Adrenal gland (tissue), 12 donors: ENCODE data around the gene IQCC. TPM values are rescaled to one million over a fixed set of nuclear protein-coding genes. Genes with fewer than 3 reads are reported as not detected.

Experiments
- DNase-seq, 7 donors: peaks; one replicate each; pipeline ENCODE4 v3.0.0-alpha.2; 2019 to 2020
- H3K27ac ChIP-seq, 5 donors: fragments of 200-600 bp; sonication (generic) in 4 of 5; 1 replicate in 3 of 5; 2 replicates in 2 of 5; pipeline versions ENCODE4 v1.5.1 to v1.8.0; 2016 to 2020; ENCODE audit warnings: mild to moderate bottlenecking in 1 of 5
- H3K27me3 ChIP-seq: fragments of 200-600 bp; 2 replicates; pipeline ENCODE4 v1.8.0; 2021
- H3K36me3 ChIP-seq, 2 donors: fragments of 200-600 bp; replicated peaks in 1 of 2; 1 replicate in 1 of 2; 2 replicates in 1 of 2; pipeline versions ENCODE4 v1.5.1 to v1.8.0; 2018 to 2022
- H3K4me1 ChIP-seq, 2 donors: fragments of 200-600 bp; replicated peaks in 1 of 2; 1 replicate in 1 of 2; 2 replicates in 1 of 2; pipeline versions ENCODE4 v1.5.1 to v1.8.0; 2018 to 2021
- H3K4me3 ChIP-seq, 4 donors: fragments of 200-600 bp; sonication (generic) in 3 of 4; one replicate each; pipeline ENCODE4 v1.5.1; 2016 to 2018
- H3K9me3 ChIP-seq, 3 donors: fragments of 200-600 bp; sonication (generic) in 1 of 3; replicated peaks in 1 of 3; 1 replicate in 2 of 3; 2 replicates in 1 of 3; pipeline versions ENCODE4 v1.5.1 to v1.8.0; 2016 to 2021
- CTCF ChIP-seq, 6 experiments: fragments of 450-650 bp in 4 of 6; fragments of 200-600 bp in 2 of 6; sonication (generic) in 1 of 6; IDR thresholded peaks; 1 replicate in 5 of 6; 2 replicates in 1 of 6; pipeline versions ENCODE4 v1.5.1 to v1.8.0; 2016 to 2021; ENCODE audit warnings: antibody characterized with exemption in 6 of 6, mild to moderate bottlenecking in 2 of 6, moderate library complexity in 1 of 6
- POLR2A ChIP-seq, 2 donors: fragments of 450-650 bp; IDR thresholded peaks; one replicate each; pipeline ENCODE4 v1.6.1; 2017; ENCODE audit warnings: antibody characterized with exemption in 2 of 2, mild to moderate bottlenecking in 2 of 2, moderate library complexity in 1 of 2
- WGBS, 4 donors: extraction: QIAGEN DNeasy Blood & Tissue Kit in 2 of 4; methylation state at CpG; one replicate each; pipeline versions ENCODE4 v1.1.5 to v1.1.7; 2013 to 2017; 5-methylcytosine and 5-hydroxymethylcytosine counted together
- intact Hi-C, 2 donors: fragments of 100-400 bp; cut with DNase I; formaldehyde crosslinking; loops; one replicate each; pipeline versions ENCODE4 v1.14.1 to v1.15.0; 2022 to 2023
- polyA plus RNA-seq, 3 donors: library from polyadenylated mRNA; stranded (reverse); fragments of 200-250 nt in 2 of 3; fragments of 350-450 nt in 1 of 3; fragmentation: Illumina TruSeq in 1 of 3; extraction: RNeasy Lipid Tissue Mini Kit (QIAGEN cat#74804) in 1 of 3; gene quantifications; one replicate each; pipeline ENCODE4 v1.2.3, GENCODE V29; 2013 to 2014
- total RNA-seq, 9 donors: library from RNA; depleted of rRNA in 4 of 9; stranded (reverse); fragments of >200 nt in 4 of 9; fragments of 120-200 nt in 1 of 9; fragmentation: NEBNext Ultra II Directional in 1 of 9; extraction: Animal tissue kit (Norgen Biotek cat#: 25700) in 1 of 9; gene quantifications; one replicate each; pipeline versions ENCODE4 v1.1.0 to v1.2.4, GENCODE V29; 2013 to 2023
- donor health status: healthy with polysubstance abuse.
- donor health status: Bipolar disorder and iron deficiency.
- donor health status: DM: yes; HTN: yes; CAD: no.
- donor health status: DM: no; HTN: no; CAD: no.
- donor health status: DM: no; HTN: no; CAD: no.
- donor health status: DM: yes; HTN: yes; CAD: no.

Gene IQCC
- total and polyA plus RNA-seq, 12 donors, result 1.5 to 3.9 (median 3.0) TPM

- peaks cover 0 to 57% of the 10 kb centered on the region in 2 donors for H3K36me3 ChIP-seq
- WGBS, 4 donors, result 78 to 91% (median 83%) methylated on average over 4 of the region's 4 CpGs
- H3K27me3 ChIP-seq, result no peaks in the 10 kb centered on the region
- H3K9me3 ChIP-seq, result no peaks in the 10 kb centered on the region
- intact Hi-C loops, result no loop called here
- no peaks in the 10 kb centered on the region for H3K4me1 ChIP-seq
- H3K27ac ChIP-seq, result no peak overlapping the region
- no peak for DNase-seq
- no peak for TF ChIP-seq POLR2A (IDR thresholded peaks at IDR 0.05)
- no peak overlapping the region for H3K4me3 ChIP-seq
Measured at GRCh38 chr1:32170991-32171390, 34.5 kb upstream of the IQCC start.

GRCh38 chr1:32172621-32173245, 32.7 kb upstream of the IQCC start:
- Histone ChIP-seq H3K4me1 (no peaks in the 10 kb centered on the region), H3K9me3 (no peaks in the 10 kb centered on the region), H3K27ac (no peak overlapping the region), H3K27me3 (no peaks in the 10 kb centered on the region), H3K4me3 (no peak overlapping the region), H3K36me3 (peaks cover 0 to 40% of the 10 kb centered on the region in 2 donors)
- whole genome bisulfite sequencing, 4 donors, result 87 to 100% (median 95%) methylated on average over 1 of the region's 1 CpG
- no peak for DNase-seq
- TF ChIP-seq CTCF (IDR thresholded peaks at IDR 0.05) (no peak), POLR2A (IDR thresholded peaks at IDR 0.05) (no peak)
- intact Hi-C loops, result no loop called here

GRCh38 chr1:32178380-32179192, 26.9 kb upstream of the IQCC start:
- Histone ChIP-seq H3K4me1 (peaks cover 21 to 36% of the 10 kb centered on the region in 2 donors), H3K27ac (peak overlapping the region; percentile 65 to 98 (median 96)), H3K4me3 (peak overlapping the region in 1 of 4 donors; percentile 73), H3K27me3 (no peaks in the 10 kb centered on the region), H3K36me3 (peaks cover 0 to 20% of the 10 kb centered on the region in 2 donors), H3K9me3 (no peaks in the 10 kb centered on the region)
- intact Hi-C loops, result no loop called here
- DNase-seq, result no peak
- TF ChIP-seq CTCF (IDR thresholded peaks at IDR 0.05) (no peak), POLR2A (IDR thresholded peaks at IDR 0.05) (no peak)
- WGBS, 4 donors, result 75 to 84% (median 78%) methylated on average over 7 of the region's 7 CpGs

GRCh38 chr1:32179193-32179442, 26.4 kb upstream of the IQCC start:
- H3K27ac ChIP-seq, result peak overlapping the region; percentile 65 to 98 (median 96)
- H3K9me3 ChIP-seq, result no peaks in the 10 kb centered on the region
- H3K36me3 ChIP-seq, result peaks cover 0 to 25% of the 10 kb centered on the region in 2 donors
- WGBS, 4 donors, result 3 to 9% (median 9%) methylated on average over 4 to 7 of the region's 7 CpGs
- peaks cover 21 to 41% of the 10 kb centered on the region in 2 donors for H3K4me1 ChIP-seq
- DNase-seq, result no peak
- TF ChIP-seq CTCF (IDR thresholded peaks at IDR 0.05) (no peak), POLR2A (IDR thresholded peaks at IDR 0.05) (no peak)
- intact Hi-C loops, result no loop called here
- peak overlapping the region in 2 of 4 donors; percentile 66 to 73 for H3K4me3 ChIP-seq
- no peaks in the 10 kb centered on the region for H3K27me3 ChIP-seq
